Fibroblast of lung (primary cell): ENCODE measurements around the gene APRT.

Experiments used
- CTCF ChIP-seq, 2 donors: IDR thresholded peaks in 1 of 2; conservative IDR thresholded peaks in 1 of 2; 1 replicate in 1 of 2; 2 replicates in 1 of 2; pipeline ENCODE4 v1.5.1; 2011 to 2012; ENCODE audit warnings: low read length in 2 of 2, control low read depth in 1 of 2, inconsistent platforms in 1 of 2, low read depth in 1 of 2, mild to moderate bottlenecking in 1 of 2
- EZH2 ChIP-seq: IDR thresholded peaks from 2 replicates; pipeline ENCODE4 v1.5.1; 2012; ENCODE audit warnings: low read length, control low read depth, mild to moderate bottlenecking; ENCODE audit errors: missing control alignments

GRCh38 chr16:88772871-88773811, 38.6 kb downstream of the APRT start:
- TF ChIP-seq CTCF (conservative IDR thresholded peaks at IDR 0.05 in 1 of 2, IDR thresholded peaks at IDR 0.05 in 1 of 2; ENCODE audit: low read depth in 1 of 2, low read length in 2 of 2): no peak
- TF ChIP-seq EZH2: no peak
